ENCODE results near the gene DUSP1. TPM values are rescaled to one million over a fixed set of nuclear protein-coding genes. Genes with fewer than 3 reads are reported as not detected.

Gene DUSP1
- total and polyA plus RNA-seq, 9 of the 15 experiments (the other 6 are each of a cell fraction or from before 2014, with no cell fraction given), result 2.1 to 14.2 (median 8.5) TPM

DNA sequence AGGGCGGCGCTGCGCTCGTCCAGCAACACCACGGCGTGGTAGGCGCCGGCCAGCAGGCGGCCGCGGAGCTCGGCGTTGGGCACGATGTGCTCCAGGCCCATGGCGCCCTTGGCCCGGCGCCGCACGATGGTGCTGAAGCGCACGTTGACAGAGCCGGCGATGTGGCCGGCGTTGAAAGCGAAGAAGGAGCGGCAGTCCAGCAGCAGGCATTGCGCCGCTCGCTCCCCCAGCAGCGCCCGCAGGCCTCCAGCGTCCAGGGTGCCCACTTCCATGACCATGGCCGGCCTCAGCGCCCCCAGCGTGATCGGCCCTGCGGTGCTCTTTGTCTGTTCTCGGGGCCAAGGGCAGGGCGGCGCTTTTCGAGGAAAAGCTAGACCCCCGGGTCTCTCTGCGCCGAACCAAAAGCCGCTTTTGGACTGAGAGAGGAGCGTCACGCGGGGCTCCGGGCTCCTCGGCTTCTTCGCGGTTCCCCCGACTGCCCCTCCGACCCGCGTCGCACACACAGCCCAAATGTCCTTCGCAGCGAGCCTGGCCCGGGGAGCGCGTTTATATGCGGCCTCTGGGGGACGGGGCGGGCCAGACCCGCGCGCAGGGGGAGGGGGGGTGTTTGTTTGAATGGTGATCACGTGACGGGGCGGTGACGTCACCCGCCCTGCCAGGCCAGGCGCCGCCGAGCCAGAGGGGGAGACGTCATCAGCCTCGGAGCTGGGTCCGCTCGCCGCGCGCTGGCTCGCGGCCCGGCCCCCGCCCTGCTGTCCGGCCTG, at the start of gene DUSP1 (continued):
- TF ChIP-seq, protein P1, sequence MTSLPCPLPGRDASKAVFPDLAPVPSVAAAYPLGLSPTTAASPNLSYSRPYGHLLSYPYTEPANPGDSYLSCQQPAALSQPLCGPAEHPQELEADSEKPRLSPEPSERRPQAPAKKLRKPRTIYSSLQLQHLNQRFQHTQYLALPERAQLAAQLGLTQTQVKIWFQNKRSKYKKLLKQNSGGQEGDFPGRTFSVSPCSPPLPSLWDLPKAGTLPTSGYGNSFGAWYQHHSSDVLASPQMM (CRISPR knock-in tag; IDR thresholded peaks at IDR 0.05), result no peak
- peak; percentile 62 for TF ChIP-seq BCOR (IDR thresholded peaks at IDR 0.05)
- no peak for TF ChIP-seq ZNF324 (CRISPR knock-in tag; IDR thresholded peaks at IDR 0.05)
- no peak for TF ChIP-seq ZNF436 (CRISPR knock-in tag; IDR thresholded peaks at IDR 0.05)
- peak in 1 of 2 experiments; percentile 42; a peak in 1 of 4 replicates for TF ChIP-seq HDAC1 (IDR thresholded peaks at IDR 0.05)
- 0 out of 2 replicates have a peak, but pooled peaks have one; percentile 25 for TF ChIP-seq ZNF76 (CRISPR knock-in tag; IDR thresholded peaks at IDR 0.05; ENCODE audit: borderline replicate concordance)
- no peak for TF ChIP-seq ELF2 (CRISPR knock-in tag; IDR thresholded peaks at IDR 0.05)
- TF ChIP-seq SMAD4 (CRISPR knock-in tag; conservative IDR thresholded peaks at IDR 0.05), result peak; percentile 93
- TF ChIP-seq, protein P2, sequence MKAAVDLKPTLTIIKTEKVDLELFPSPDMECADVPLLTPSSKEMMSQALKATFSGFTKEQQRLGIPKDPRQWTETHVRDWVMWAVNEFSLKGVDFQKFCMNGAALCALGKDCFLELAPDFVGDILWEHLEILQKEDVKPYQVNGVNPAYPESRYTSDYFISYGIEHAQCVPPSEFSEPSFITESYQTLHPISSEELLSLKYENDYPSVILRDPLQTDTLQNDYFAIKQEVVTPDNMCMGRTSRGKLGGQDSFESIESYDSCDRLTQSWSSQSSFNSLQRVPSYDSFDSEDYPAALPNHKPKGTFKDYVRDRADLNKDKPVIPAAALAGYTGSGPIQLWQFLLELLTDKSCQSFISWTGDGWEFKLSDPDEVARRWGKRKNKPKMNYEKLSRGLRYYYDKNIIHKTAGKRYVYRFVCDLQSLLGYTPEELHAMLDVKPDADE (conservative IDR thresholded peaks at IDR 0.05; ENCODE audit: control insufficient read depth, low read depth, low read length), result peak; percentile 63
- 0 out of 2 replicates have a peak, but pooled peaks have one; percentile 15 for TF ChIP-seq CC2D1A (IDR thresholded peaks at IDR 0.05)
- no peak for TF ChIP-seq NCOA4 (IDR thresholded peaks at IDR 0.05; ENCODE audit: partially characterized antibody)
- no peak for TF ChIP-seq NFE2L1 (tag; IDR thresholded peaks at IDR 0.05; ENCODE audit: borderline replicate concordance, low read depth)
- TF ChIP-seq, protein P3, sequence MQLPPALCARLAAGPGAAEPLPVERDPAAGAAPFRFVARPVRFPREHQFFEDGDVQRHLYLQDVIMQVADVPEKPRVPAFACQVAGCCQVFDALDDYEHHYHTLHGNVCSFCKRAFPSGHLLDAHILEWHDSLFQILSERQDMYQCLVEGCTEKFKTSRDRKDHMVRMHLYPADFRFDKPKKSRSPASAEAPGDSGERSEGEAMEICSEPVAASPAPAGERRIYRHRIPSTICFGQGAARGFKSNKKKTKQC (CRISPR knock-in tag; IDR thresholded peaks at IDR 0.05), result peak; percentile 90; the same call in 1 of the 2 replicates
- TF ChIP-seq, protein P4, sequence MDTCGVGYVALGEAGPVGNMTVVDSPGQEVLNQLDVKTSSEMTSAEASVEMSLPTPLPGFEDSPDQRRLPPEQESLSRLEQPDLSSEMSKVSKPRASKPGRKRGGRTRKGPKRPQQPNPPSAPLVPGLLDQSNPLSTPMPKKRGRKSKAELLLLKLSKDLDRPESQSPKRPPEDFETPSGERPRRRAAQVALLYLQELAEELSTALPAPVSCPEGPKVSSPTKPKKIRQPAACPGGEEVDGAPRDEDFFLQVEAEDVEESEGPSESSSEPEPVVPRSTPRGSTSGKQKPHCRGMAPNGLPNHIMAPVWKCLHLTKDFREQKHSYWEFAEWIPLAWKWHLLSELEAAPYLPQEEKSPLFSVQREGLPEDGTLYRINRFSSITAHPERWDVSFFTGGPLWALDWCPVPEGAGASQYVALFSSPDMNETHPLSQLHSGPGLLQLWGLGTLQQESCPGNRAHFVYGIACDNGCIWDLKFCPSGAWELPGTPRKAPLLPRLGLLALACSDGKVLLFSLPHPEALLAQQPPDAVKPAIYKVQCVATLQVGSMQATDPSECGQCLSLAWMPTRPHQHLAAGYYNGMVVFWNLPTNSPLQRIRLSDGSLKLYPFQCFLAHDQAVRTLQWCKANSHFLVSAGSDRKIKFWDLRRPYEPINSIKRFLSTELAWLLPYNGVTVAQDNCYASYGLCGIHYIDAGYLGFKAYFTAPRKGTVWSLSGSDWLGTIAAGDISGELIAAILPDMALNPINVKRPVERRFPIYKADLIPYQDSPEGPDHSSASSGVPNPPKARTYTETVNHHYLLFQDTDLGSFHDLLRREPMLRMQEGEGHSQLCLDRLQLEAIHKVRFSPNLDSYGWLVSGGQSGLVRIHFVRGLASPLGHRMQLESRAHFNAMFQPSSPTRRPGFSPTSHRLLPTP (IDR thresholded peaks at IDR 0.05; ENCODE audit: borderline replicate concordance, extremely low read depth, insufficient read length), result no peak
- no peak for TF ChIP-seq COPS2 (conservative IDR thresholded peaks at IDR 0.05)
- no peak for TF ChIP-seq FOXJ2 (tag; IDR thresholded peaks at IDR 0.05)
- TF ChIP-seq, protein P5, sequence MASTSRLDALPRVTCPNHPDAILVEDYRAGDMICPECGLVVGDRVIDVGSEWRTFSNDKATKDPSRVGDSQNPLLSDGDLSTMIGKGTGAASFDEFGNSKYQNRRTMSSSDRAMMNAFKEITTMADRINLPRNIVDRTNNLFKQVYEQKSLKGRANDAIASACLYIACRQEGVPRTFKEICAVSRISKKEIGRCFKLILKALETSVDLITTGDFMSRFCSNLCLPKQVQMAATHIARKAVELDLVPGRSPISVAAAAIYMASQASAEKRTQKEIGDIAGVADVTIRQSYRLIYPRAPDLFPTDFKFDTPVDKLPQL (IDR thresholded peaks at IDR 0.05; ENCODE audit: extremely low read depth, insufficient read length), result peak; percentile 74
- TF ChIP-seq, protein P6, sequence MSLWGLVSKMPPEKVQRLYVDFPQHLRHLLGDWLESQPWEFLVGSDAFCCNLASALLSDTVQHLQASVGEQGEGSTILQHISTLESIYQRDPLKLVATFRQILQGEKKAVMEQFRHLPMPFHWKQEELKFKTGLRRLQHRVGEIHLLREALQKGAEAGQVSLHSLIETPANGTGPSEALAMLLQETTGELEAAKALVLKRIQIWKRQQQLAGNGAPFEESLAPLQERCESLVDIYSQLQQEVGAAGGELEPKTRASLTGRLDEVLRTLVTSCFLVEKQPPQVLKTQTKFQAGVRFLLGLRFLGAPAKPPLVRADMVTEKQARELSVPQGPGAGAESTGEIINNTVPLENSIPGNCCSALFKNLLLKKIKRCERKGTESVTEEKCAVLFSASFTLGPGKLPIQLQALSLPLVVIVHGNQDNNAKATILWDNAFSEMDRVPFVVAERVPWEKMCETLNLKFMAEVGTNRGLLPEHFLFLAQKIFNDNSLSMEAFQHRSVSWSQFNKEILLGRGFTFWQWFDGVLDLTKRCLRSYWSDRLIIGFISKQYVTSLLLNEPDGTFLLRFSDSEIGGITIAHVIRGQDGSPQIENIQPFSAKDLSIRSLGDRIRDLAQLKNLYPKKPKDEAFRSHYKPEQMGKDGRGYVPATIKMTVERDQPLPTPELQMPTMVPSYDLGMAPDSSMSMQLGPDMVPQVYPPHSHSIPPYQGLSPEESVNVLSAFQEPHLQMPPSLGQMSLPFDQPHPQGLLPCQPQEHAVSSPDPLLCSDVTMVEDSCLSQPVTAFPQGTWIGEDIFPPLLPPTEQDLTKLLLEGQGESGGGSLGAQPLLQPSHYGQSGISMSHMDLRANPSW (CRISPR knock-in tag; IDR thresholded peaks at IDR 0.05), result peak; percentile 74; the same call in 1 of the 2 replicates
- TF ChIP-seq TBL1XR1 (IDR thresholded peaks at IDR 0.05; ENCODE audit: low read length in 2 of 2), result peak; percentile 45 to 51; a peak in 1 of 4 replicates
